ENCODE results near the gene MYO18A.

The MYO18A gene

DNA sequence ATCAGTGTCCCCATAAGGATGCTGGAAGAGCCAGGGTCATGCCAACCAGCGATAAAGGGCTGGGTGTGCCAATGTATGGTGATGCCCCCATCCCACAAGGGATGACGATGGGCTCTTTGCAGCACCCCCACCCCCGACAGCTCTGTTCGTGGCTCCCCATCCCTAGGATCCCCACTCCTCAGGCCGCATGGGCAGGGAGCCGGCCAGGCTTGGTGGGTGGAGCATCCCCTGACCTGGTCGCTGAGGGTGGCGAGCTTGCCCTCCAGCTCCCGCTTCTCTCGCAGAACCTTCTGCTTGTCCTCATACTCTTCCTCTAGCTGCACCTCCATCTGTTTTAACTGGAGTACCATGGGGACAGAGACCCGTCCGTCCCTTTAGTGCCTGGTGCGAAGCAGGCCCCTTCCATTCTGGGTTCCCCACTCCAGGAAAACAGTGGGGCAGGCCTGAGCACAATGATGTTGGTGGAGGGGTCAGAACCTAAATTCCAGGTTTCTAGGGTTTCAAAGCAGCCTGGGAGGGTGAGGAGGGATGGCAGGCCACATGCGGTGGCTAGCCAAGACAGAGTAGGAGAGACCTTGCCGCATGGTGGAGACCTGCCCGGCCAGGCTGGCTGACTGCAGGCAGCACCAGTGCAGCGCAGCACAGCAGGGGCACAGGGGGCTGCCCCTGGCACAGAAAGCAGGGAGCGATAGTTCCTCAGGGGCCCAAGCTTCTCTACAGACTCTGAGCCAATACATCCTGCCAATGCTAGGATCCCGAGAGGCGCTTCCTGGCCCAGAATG is 86.9 kb downstream of the MYO18A start:
- Histone ChIP-seq H3K4me2 (ENCODE audit: low read length) (no peak overlapping the region), H3K23ac (ENCODE audit: low read length) (no peak overlapping the region), H3K56ac (ENCODE audit: low read length) (no peak overlapping the region), H3K36me3 (ENCODE audit: control insufficient read depth, insufficient read depth, low read length) (peaks cover 2% of the 10 kb centered on the region), H2BK15ac (replicated peaks; ENCODE audit: low read depth) (no peak overlapping the region), H4K5ac (ENCODE audit: low read length) (no peak overlapping the region), H3K18ac (ENCODE audit: low read length) (no peak overlapping the region), H4K8ac (ENCODE audit: low read depth, low read length) (no peak overlapping the region), H3K27ac (ENCODE audit: low read depth, low read length) (no peak overlapping the region), H2AK5ac (ENCODE audit: low read length) (no peak overlapping the region), H2BK120ac (ENCODE audit: low read depth, low read length) (no peak overlapping the region), H3K4me3 (ENCODE audit: low read length) (no peak overlapping the region), H2BK5ac (ENCODE audit: low read length) (no peak overlapping the region), H3K4me1 (ENCODE audit: control insufficient read depth, low read depth, low read length) (no peaks in the 10 kb centered on the region), H3K27me3 (ENCODE audit: insufficient read depth, low read length, poor library complexity) (no peaks in the 10 kb centered on the region), H3K79me2 (ENCODE audit: control insufficient read depth, insufficient read depth, low read length) (no peaks in the 10 kb centered on the region), H3K9ac (ENCODE audit: low read length) (no peak overlapping the region), H3K4ac (ENCODE audit: low read depth, low read length) (no peak overlapping the region), H3K79me1 (ENCODE audit: low read length) (no peaks in the 10 kb centered on the region)
- no CpG with 5 or more reads among the region's 20 CpGs for WGBS (ENCODE audit: extremely low coverage, insufficient coverage, low lambda C conversion rate)
- DNase-seq: no peak

- no peak overlapping the region for H3K9ac ChIP-seq (ENCODE audit: low read length)
- H2AK5ac ChIP-seq (ENCODE audit: low read length): no peak overlapping the region
- WGBS (ENCODE audit: extremely low coverage, insufficient coverage, low lambda C conversion rate): no CpG with 5 or more reads among the region's 13 CpGs
- H3K4me1 ChIP-seq (ENCODE audit: control insufficient read depth, low read depth, low read length): no peaks in the 10 kb centered on the region
- no peaks in the 10 kb centered on the region for H3K27me3 ChIP-seq (ENCODE audit: insufficient read depth, low read length, poor library complexity)
- no peak overlapping the region for H3K27ac ChIP-seq (ENCODE audit: low read depth, low read length)
- H3K79me1 ChIP-seq (ENCODE audit: low read length): no peaks in the 10 kb centered on the region
- no peak overlapping the region for H3K56ac ChIP-seq (ENCODE audit: low read length)
- H3K4me2 ChIP-seq (ENCODE audit: low read length): no peak overlapping the region
- H3K4me3 ChIP-seq (ENCODE audit: low read length): no peak overlapping the region
- no peak overlapping the region for H2BK5ac ChIP-seq (ENCODE audit: low read length)
- H3K23ac ChIP-seq (ENCODE audit: low read length): no peak overlapping the region
- no peak for DNase-seq
- H2BK120ac ChIP-seq (ENCODE audit: low read depth, low read length): no peak overlapping the region
- no peaks in the 10 kb centered on the region for H3K79me2 ChIP-seq (ENCODE audit: control insufficient read depth, insufficient read depth, low read length)
- H3K18ac ChIP-seq (ENCODE audit: low read length): no peak overlapping the region
- no peak overlapping the region for H4K8ac ChIP-seq (ENCODE audit: low read depth, low read length)
- H3K36me3 ChIP-seq (ENCODE audit: control insufficient read depth, insufficient read depth, low read length): peaks cover 2% of the 10 kb centered on the region
- no peak overlapping the region for H4K5ac ChIP-seq (ENCODE audit: low read length)
- no peak overlapping the region for H3K4ac ChIP-seq (ENCODE audit: low read depth, low read length)
- no peak overlapping the region for H2BK15ac ChIP-seq (replicated peaks; ENCODE audit: low read depth)
Measured at GRCh38 chr17:29091606-29092289, 88.5 kb downstream of the MYO18A start.

- Histone ChIP-seq H3K79me2 (ENCODE audit: control insufficient read depth, insufficient read depth, low read length) (no peaks in the 10 kb centered on the region), H3K23ac (ENCODE audit: low read length) (no peak overlapping the region), H3K56ac (ENCODE audit: low read length) (no peak overlapping the region), H2BK15ac (replicated peaks; ENCODE audit: low read depth) (no peak overlapping the region), H3K4me1 (ENCODE audit: control insufficient read depth, low read depth, low read length) (no peaks in the 10 kb centered on the region), H3K4ac (ENCODE audit: low read depth, low read length) (no peak overlapping the region), H3K27ac (ENCODE audit: low read depth, low read length) (no peak overlapping the region), H3K9ac (ENCODE audit: low read length) (no peak overlapping the region), H4K5ac (ENCODE audit: low read length) (no peak overlapping the region), H3K27me3 (ENCODE audit: insufficient read depth, low read length, poor library complexity) (no peaks in the 10 kb centered on the region), H3K79me1 (ENCODE audit: low read length) (no peaks in the 10 kb centered on the region), H3K36me3 (ENCODE audit: control insufficient read depth, insufficient read depth, low read length) (peaks cover 2% of the 10 kb centered on the region), H3K4me2 (ENCODE audit: low read length) (no peak overlapping the region), H3K4me3 (ENCODE audit: low read length) (no peak overlapping the region), H2BK120ac (ENCODE audit: low read depth, low read length) (no peak overlapping the region), H2BK5ac (ENCODE audit: low read length) (no peak overlapping the region), H3K18ac (ENCODE audit: low read length) (no peak overlapping the region), H2AK5ac (ENCODE audit: low read length) (no peak overlapping the region), H4K8ac (ENCODE audit: low read depth, low read length) (no peak overlapping the region)
- no CpG with 5 or more reads among the region's 12 CpGs for WGBS (ENCODE audit: extremely low coverage, insufficient coverage, low lambda C conversion rate)
- DNase-seq: no peak
Measured at GRCh38 chr17:29090750-29091605, 89.2 kb downstream of the MYO18A start.

- no CpG with 5 or more reads among the region's 4 CpGs for WGBS (ENCODE audit: extremely low coverage, insufficient coverage, low lambda C conversion rate)
- H3K4ac ChIP-seq (ENCODE audit: low read depth, low read length): no peak overlapping the region
- no peaks in the 10 kb centered on the region for H3K27me3 ChIP-seq (ENCODE audit: insufficient read depth, low read length, poor library complexity)
- no peak overlapping the region for H3K27ac ChIP-seq (ENCODE audit: low read depth, low read length)
- H3K9ac ChIP-seq (ENCODE audit: low read length): no peak overlapping the region
- H2AK5ac ChIP-seq (ENCODE audit: low read length): no peak overlapping the region
- H2BK15ac ChIP-seq (replicated peaks; ENCODE audit: low read depth): no peak overlapping the region
- H3K36me3 ChIP-seq (ENCODE audit: control insufficient read depth, insufficient read depth, low read length): peaks cover 2% of the 10 kb centered on the region
- H3K56ac ChIP-seq (ENCODE audit: low read length): no peak overlapping the region
- no peak overlapping the region for H4K8ac ChIP-seq (ENCODE audit: low read depth, low read length)
- no peak overlapping the region for H3K18ac ChIP-seq (ENCODE audit: low read length)
- DNase-seq: no peak
- H3K23ac ChIP-seq (ENCODE audit: low read length): no peak overlapping the region
- H3K4me1 ChIP-seq (ENCODE audit: control insufficient read depth, low read depth, low read length): peaks cover under 1% of the 10 kb centered on the region
- H4K5ac ChIP-seq (ENCODE audit: low read length): no peak overlapping the region
- no peaks in the 10 kb centered on the region for H3K79me2 ChIP-seq (ENCODE audit: control insufficient read depth, insufficient read depth, low read length)
- no peaks in the 10 kb centered on the region for H3K79me1 ChIP-seq (ENCODE audit: low read length)
- no peak overlapping the region for H3K4me3 ChIP-seq (ENCODE audit: low read length)
- no peak overlapping the region for H2BK120ac ChIP-seq (ENCODE audit: low read depth, low read length)
- no peak overlapping the region for H2BK5ac ChIP-seq (ENCODE audit: low read length)
- no peak overlapping the region for H3K4me2 ChIP-seq (ENCODE audit: low read length)
Measured at GRCh38 chr17:29090108-29090507, 90.1 kb downstream of the MYO18A start.

- no peak overlapping the region for H3K18ac ChIP-seq (ENCODE audit: low read length)
- H3K56ac ChIP-seq (ENCODE audit: low read length): no peak overlapping the region
- H3K79me2 ChIP-seq (ENCODE audit: control insufficient read depth, insufficient read depth, low read length): no peaks in the 10 kb centered on the region
- no peaks in the 10 kb centered on the region for H3K27me3 ChIP-seq (ENCODE audit: insufficient read depth, low read length, poor library complexity)
- no peak overlapping the region for H4K5ac ChIP-seq (ENCODE audit: low read length)
- H2BK5ac ChIP-seq (ENCODE audit: low read length): no peak overlapping the region
- no peak overlapping the region for H3K4me3 ChIP-seq (ENCODE audit: low read length)
- H3K27ac ChIP-seq (ENCODE audit: low read depth, low read length): no peak overlapping the region
- H3K23ac ChIP-seq (ENCODE audit: low read length): no peak overlapping the region
- no CpG with 5 or more reads among the region's 20 CpGs for WGBS (ENCODE audit: extremely low coverage, insufficient coverage, low lambda C conversion rate)
- peaks cover 2% of the 10 kb centered on the region for H3K36me3 ChIP-seq (ENCODE audit: control insufficient read depth, insufficient read depth, low read length)
- no peak overlapping the region for H2BK120ac ChIP-seq (ENCODE audit: low read depth, low read length)
- no peak overlapping the region for H4K8ac ChIP-seq (ENCODE audit: low read depth, low read length)
- no peak overlapping the region for H3K4me2 ChIP-seq (ENCODE audit: low read length)
- H3K4me1 ChIP-seq (ENCODE audit: control insufficient read depth, low read depth, low read length): peaks cover 3% of the 10 kb centered on the region
- no peak overlapping the region for H3K4ac ChIP-seq (ENCODE audit: low read depth, low read length)
- no peak overlapping the region for H2AK5ac ChIP-seq (ENCODE audit: low read length)
- DNase-seq: no peak
- no peak overlapping the region for H2BK15ac ChIP-seq (replicated peaks; ENCODE audit: low read depth)
- H3K79me1 ChIP-seq (ENCODE audit: low read length): no peaks in the 10 kb centered on the region
- no peak overlapping the region for H3K9ac ChIP-seq (ENCODE audit: low read length)
Measured at GRCh38 chr17:29089601-29090044, 90.6 kb downstream of the MYO18A start.

Measured in mesendoderm (in vitro differentiated cells).